HG03432 (cell line): ENCODE data around the gene YY1.
A peak's percentile ranks its signal among the peaks of the same experiment; 100 is the strongest.
"Not testable (repeated sequence)": the region's sequence is repeated elsewhere in the genome, so short reads cannot be mapped to it uniquely, and the experiment has no call there.

ENCODE experiments used
- ATAC-seq: cut with Tn5 transposase; IDR thresholded peaks from one replicate; pipeline ENCODE4 v1.9.1; 2021; ENCODE audit warnings: mild to moderate bottlenecking, moderate library complexity; ENCODE audit not compliant: unreplicated experiment

Gene YY1

GRCh38 chr14:100213956-100214769 lies 24.8 kb upstream of the YY1 start:
- peak; percentile 95 for ATAC-seq

- ATAC-seq: no peak
Measured at GRCh38 chr14:100214770-100215083, 24.2 kb upstream of the YY1 start.

- no peak for ATAC-seq
Measured at GRCh38 chr14:100215330-100215885, 23.5 kb upstream of the YY1 start.

- ATAC-seq: no peak
Measured at GRCh38 chr14:100219126-100219785, 19.7 kb upstream of the YY1 start.

GRCh38 chr14:100221533-100222223 lies 17.3 kb upstream of the YY1 start:
- ATAC-seq: peak; percentile 91

- peak; percentile 16 for ATAC-seq
Measured at GRCh38 chr14:100222224-100223093, 16.5 kb upstream of the YY1 start.

GRCh38 chr14:100223332-100224201 lies 15.4 kb upstream of the YY1 start:
- ATAC-seq: no peak

GRCh38 chr14:100224229-100224866 lies 14.6 kb upstream of the YY1 start:
- no peak for ATAC-seq

- no peak for ATAC-seq
Measured at GRCh38 chr14:100225169-100225568, 13.8 kb upstream of the YY1 start.

- ATAC-seq: no peak
Measured at GRCh38 chr14:100230361-100230760, 8.6 kb upstream of the YY1 start.

- no peak for ATAC-seq
Measured at GRCh38 chr14:100234511-100234910, 4.4 kb upstream of the YY1 start.

- ATAC-seq: not testable (repeated sequence)
Measured at GRCh38 chr14:100236271-100236818, 2.6 kb upstream of the YY1 start.

- no peak for ATAC-seq
Measured at GRCh38 chr14:100236881-100237280, 2.1 kb upstream of the YY1 start.

GRCh38 chr14:100237735-100238418 lies 1.1 kb upstream of the YY1 start:
- ATAC-seq: peak; percentile 10

GRCh38 chr14:100239211-100239839 lies 381 bp downstream of the YY1 start:
- ATAC-seq: peak; percentile 0

- ATAC-seq: peak; percentile 37
Measured at GRCh38 chr14:100239840-100240667, 1.1 kb downstream of the YY1 start.

- no peak for ATAC-seq
Measured at GRCh38 chr14:100240668-100241032, 1.7 kb downstream of the YY1 start.
